OCI-LY7 (cell line): ENCODE results near the gene LEF1. TPM values are rescaled to one million over a fixed set of nuclear protein-coding genes. Genes with fewer than 3 reads are reported as not detected.

ENCODE experiments used
- BruUV-seq: library from RNA; stranded (reverse); fragments of 400-500 nt; replicated peaks from 2 replicates; lab custom pipeline; 2021; lab: Mats Ljungman, UMichigan
- CTCF ChIA-PET: fragments of 300-600 bp; sonication (Branson Sonifier 250); formaldehyde crosslinking; loops from one replicate; lab custom pipeline; 2022; ENCODE audit warnings: antibody characterized with exemption; ENCODE audit not compliant: unreplicated experiment; lab: Charles Lee
- POLR2A ChIA-PET: fragments of 300-600 bp; sonication (Branson Sonifier 250); formaldehyde crosslinking; loops from one replicate; lab custom pipeline; 2022; ENCODE audit warnings: antibody characterized with exemption; lab: Charles Lee
- DNase-seq: peaks from one replicate; pipeline ENCODE4 v3.0.0-alpha.2; 2015; ENCODE audit warnings: low spot score
- H2AFZ ChIP-seq: fragments of 200-600 bp; sonication (generic), shearing (Covaris generic); 2 replicates; pipeline ENCODE4 v1.6.1; 2014; ENCODE audit warnings: mild to moderate bottlenecking, antibody characterized with exemption, low read length, moderate library complexity
- H3K27ac ChIP-seq: fragments of 200-600 bp; sonication (generic); 2 replicates; pipeline ENCODE4 v1.5.1; 2014; ENCODE audit warnings: mixed run types, low read depth, mild to moderate bottlenecking, moderate library complexity, low read length, inconsistent platforms; ENCODE audit not compliant: poor library complexity, severe bottlenecking
- H3K36me3 ChIP-seq: fragments of 200-600 bp; sonication (generic); 2 replicates; pipeline ENCODE4 v1.6.1; 2014; ENCODE audit warnings: mild to moderate bottlenecking, antibody characterized with exemption, low read length, moderate library complexity, mixed read lengths; ENCODE audit not compliant: insufficient read depth
- H3K4me1 ChIP-seq: fragments of 200-600 bp; sonication (generic); 2 replicates; pipeline ENCODE4 v1.5.1; 2014; ENCODE audit warnings: mild to moderate bottlenecking, low read length; ENCODE audit not compliant: insufficient read depth, poor library complexity, severe bottlenecking
- H3K4me2 ChIP-seq: fragments of 200-600 bp; sonication (generic); 2 replicates; pipeline ENCODE4 v1.6.1; 2014; ENCODE audit warnings: mild to moderate bottlenecking, low read length
- H3K4me3 ChIP-seq: fragments of 200-600 bp; sonication (generic); 2 replicates; pipeline ENCODE4 v1.5.1; 2014; ENCODE audit warnings: mild to moderate bottlenecking, low read depth, low read length; ENCODE audit not compliant: poor library complexity, severe bottlenecking
- H3K79me2 ChIP-seq: fragments of 200-600 bp; sonication (generic); 2 replicates; pipeline ENCODE4 v1.6.1; 2016; ENCODE audit warnings: low read depth, mild to moderate bottlenecking, low read length, moderate library complexity, mixed read lengths; ENCODE audit not compliant: insufficient read depth
- H3K9me2 ChIP-seq: fragments of 200-600 bp; sonication (generic); 2 replicates; pipeline ENCODE4 v1.6.1; 2016; ENCODE audit warnings: mild to moderate bottlenecking, low read length, mixed read lengths; ENCODE audit not compliant: insufficient read depth
- H3K9me3 ChIP-seq: fragments of 200-600 bp; sonication (generic); 2 replicates; pipeline ENCODE4 v1.6.1; 2014; ENCODE audit warnings: mild to moderate bottlenecking, mixed run types, low read length, mixed read lengths
- H4K20me1 ChIP-seq: fragments of 200-600 bp; sonication (generic); 2 replicates; pipeline ENCODE4 v1.6.1; 2014; ENCODE audit warnings: mild to moderate bottlenecking, antibody characterized with exemption, low read length, moderate library complexity, mixed read lengths; ENCODE audit not compliant: insufficient read depth
- EZH2phosphoT487 ChIP-seq: fragments of 200-600 bp; sonication (generic); IDR thresholded peaks from 2 replicates; pipeline ENCODE4 v1.6.1; 2018; ENCODE audit warnings: low read depth, borderline replicate concordance, mild to moderate bottlenecking, mixed run types, antibody characterized with exemption, low read length, moderate library complexity, mixed read lengths
- intact Hi-C: fragments of 100-400 bp; cut with micrococcal nuclease; formaldehyde crosslinking; loops from one replicate; pipeline ENCODE4 v1.10.0; 2022; ENCODE audit not compliant: unreplicated experiment
- total RNA-seq, 2 experiments: library from RNA; depleted of rRNA in 1 of 2; stranded (reverse); fragments of >200 nt in 1 of 2; shearing (Covaris generic) in 1 of 2; gene quantifications; 2 replicates each; pipeline ENCODE4 v1.2.3, GENCODE V29; 2014 to 2022
- TF ChIP-seq, protein P1 (sequence below): fragments of 200-600 bp; sonication (generic); conservative IDR thresholded peaks from 2 replicates; pipeline ENCODE4 v1.5.1; 2014; ENCODE audit warnings: mild to moderate bottlenecking, antibody characterized with exemption, low read length, moderate library complexity, mixed read lengths

Gene LEF1
- total RNA-seq, 2 experiments from 2014 or later = 207 to 223 TPM

DNA sequence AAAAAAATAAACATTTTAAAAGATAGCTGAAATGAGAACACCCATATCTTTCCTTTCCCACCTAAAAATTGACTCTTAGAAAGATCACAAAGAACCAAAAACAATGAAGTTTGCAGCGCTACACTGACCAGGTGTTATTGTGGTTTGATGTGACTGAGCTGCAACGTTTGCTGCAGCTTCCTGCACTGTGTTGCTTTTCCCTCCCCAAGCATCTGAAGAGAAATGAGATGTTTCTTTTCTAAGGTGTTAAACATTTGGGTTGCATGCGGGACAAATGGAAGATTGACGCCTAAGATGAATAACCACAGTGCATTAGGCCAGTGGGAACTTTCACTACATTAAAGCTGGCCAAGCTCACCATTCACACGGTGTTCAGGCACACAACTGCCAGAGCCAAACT lies 8.9 kb downstream of the LEF1 start:
- Histone ChIP-seq H3K27ac (peak overlapping the region; percentile 89), H3K9me3 (no peaks in the 10 kb centered on the region), H3K4me2 (peak overlapping the region; percentile 99), H3K9me2 (no peaks in the 10 kb centered on the region), H3K36me3 (peaks cover 97% of the 10 kb centered on the region), H2AFZ (no peak overlapping the region), H3K4me3 (peak overlapping the region; percentile 83), H3K4me1 (peaks cover 85% of the 10 kb centered on the region), H4K20me1 (peaks cover 39% of the 10 kb centered on the region), H3K79me2 (peaks cover 100% of the 10 kb centered on the region)
- DNase-seq = peak; percentile 80
- intact Hi-C loops = loop anchor here (2.0 kb wide), 1 partner anchor 43 kb away; no protein-coding TSS in a partner anchor
- ChIA-PET POLR2A (interaction anchor here (0.8 to 12.9 kb wide), 20 partner anchors 9 to 405 kb away, joined by 3 to 205 read pairs (median 5); partner anchors contain the start of gene LEF1), CTCF (interaction anchor here (1.0 to 1.4 kb wide), 2 partner anchors 125 to 130 kb away, joined by 3 to 4 read pairs; no protein-coding TSS in a partner anchor)
- no TSS peak for BruUV-seq
- TF ChIP-seq, protein P1, sequence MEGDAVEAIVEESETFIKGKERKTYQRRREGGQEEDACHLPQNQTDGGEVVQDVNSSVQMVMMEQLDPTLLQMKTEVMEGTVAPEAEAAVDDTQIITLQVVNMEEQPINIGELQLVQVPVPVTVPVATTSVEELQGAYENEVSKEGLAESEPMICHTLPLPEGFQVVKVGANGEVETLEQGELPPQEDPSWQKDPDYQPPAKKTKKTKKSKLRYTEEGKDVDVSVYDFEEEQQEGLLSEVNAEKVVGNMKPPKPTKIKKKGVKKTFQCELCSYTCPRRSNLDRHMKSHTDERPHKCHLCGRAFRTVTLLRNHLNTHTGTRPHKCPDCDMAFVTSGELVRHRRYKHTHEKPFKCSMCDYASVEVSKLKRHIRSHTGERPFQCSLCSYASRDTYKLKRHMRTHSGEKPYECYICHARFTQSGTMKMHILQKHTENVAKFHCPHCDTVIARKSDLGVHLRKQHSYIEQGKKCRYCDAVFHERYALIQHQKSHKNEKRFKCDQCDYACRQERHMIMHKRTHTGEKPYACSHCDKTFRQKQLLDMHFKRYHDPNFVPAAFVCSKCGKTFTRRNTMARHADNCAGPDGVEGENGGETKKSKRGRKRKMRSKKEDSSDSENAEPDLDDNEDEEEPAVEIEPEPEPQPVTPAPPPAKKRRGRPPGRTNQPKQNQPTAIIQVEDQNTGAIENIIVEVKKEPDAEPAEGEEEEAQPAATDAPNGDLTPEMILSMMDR = no peak
- TF ChIP-seq EZH2phosphoT487 = no peak

- peaks cover 39% of the 10 kb centered on the region for H4K20me1 ChIP-seq
- intact Hi-C loops = no loop called here
- H3K36me3 ChIP-seq = peaks cover 97% of the 10 kb centered on the region
- POLR2A ChIA-PET = interaction anchor here (0.6 to 12.9 kb wide), 9 partner anchors 12 to 221 kb away, joined by 3 to 205 read pairs (median 4); no protein-coding TSS in a partner anchor
- peaks cover 69% of the 10 kb centered on the region for H3K4me1 ChIP-seq
- H3K9me2 ChIP-seq = no peaks in the 10 kb centered on the region
- no peak overlapping the region for H3K4me3 ChIP-seq
- no peaks in the 10 kb centered on the region for H3K9me3 ChIP-seq
- H3K27ac ChIP-seq = no peak overlapping the region
- H3K79me2 ChIP-seq = peaks cover 100% of the 10 kb centered on the region
- H3K4me2 ChIP-seq = peak overlapping the region; percentile 99; the same call in 1 of the 2 replicates
- no peak overlapping the region for H2AFZ ChIP-seq
- no TSS peak for BruUV-seq
- CTCF ChIA-PET = interaction anchor here (0.6 kb wide), 1 partner anchor 126 kb away, joined by 5 read pairs; no protein-coding TSS in a partner anchor
- no peak for TF ChIP-seq EZH2phosphoT487
- TF ChIP-seq, protein P1 = no peak
- no peak for DNase-seq
These were observed 11.1 kb downstream of the LEF1 start for GRCh38 chr4:108157655-108158054.

DNA sequence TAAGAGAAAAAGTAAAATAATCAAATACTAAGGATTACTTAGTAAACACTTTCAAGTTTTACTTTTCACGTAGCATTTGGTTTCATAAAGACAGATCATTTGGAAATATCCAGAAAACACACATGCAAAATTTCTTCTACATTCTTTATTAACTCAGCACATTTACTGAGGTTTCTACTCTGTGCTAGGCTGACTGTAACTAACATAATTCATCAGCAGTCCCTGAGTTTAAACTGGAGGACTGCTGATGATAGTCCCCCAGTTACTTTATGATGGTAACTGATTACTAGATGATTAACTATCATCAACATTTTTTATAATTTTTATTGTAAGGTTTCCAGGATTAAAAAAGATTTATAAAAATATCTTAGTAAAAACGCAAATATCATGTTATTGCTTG lies 12.3 kb downstream of the LEF1 start:
- ChIA-PET CTCF (interaction anchor here (0.6 kb wide), 2 partner anchors 125 to 140 kb away, joined by 4 to 5 read pairs; no protein-coding TSS in a partner anchor), POLR2A (interaction anchor here (0.7 to 12.9 kb wide), 6 partner anchors 16 to 122 kb away, joined by 3 to 205 read pairs (median 4); no protein-coding TSS in a partner anchor)
- Histone ChIP-seq H3K4me1 (peaks cover 56% of the 10 kb centered on the region), H2AFZ (no peak overlapping the region), H4K20me1 (peaks cover 39% of the 10 kb centered on the region), H3K9me3 (no peaks in the 10 kb centered on the region), H3K4me2 (no peak overlapping the region), H3K36me3 (peaks cover 97% of the 10 kb centered on the region), H3K79me2 (peaks cover 97% of the 10 kb centered on the region), H3K27ac (no peak overlapping the region), H3K9me2 (no peaks in the 10 kb centered on the region), H3K4me3 (no peak overlapping the region)
- BruUV-seq = no TSS peak
- intact Hi-C loops = no loop called here
- TF ChIP-seq, protein P1 = no peak
- no peak for TF ChIP-seq EZH2phosphoT487
- DNase-seq = no peak
